Measurements from ENCODE around the gene DUSP22.

Gene DUSP22

GRCh38 chr6:311679-312220 is 19.5 kb downstream of the DUSP22 start:
- DNase-seq = no peak

GRCh38 chr6:313087-313486 is 20.8 kb downstream of the DUSP22 start:
- no peak for DNase-seq

- no peak for DNase-seq
These were observed 21.6 kb downstream of the DUSP22 start for GRCh38 chr6:313917-314316.

- no peak for DNase-seq
These were observed 22.1 kb downstream of the DUSP22 start for GRCh38 chr6:314377-314776.

GRCh38 chr6:315226-315625 is 22.9 kb downstream of the DUSP22 start:
- DNase-seq = no peak

- DNase-seq = no peak
These were observed 23.9 kb downstream of the DUSP22 start for GRCh38 chr6:315921-316752.

- no peak for DNase-seq
These were observed 24.4 kb downstream of the DUSP22 start for GRCh38 chr6:316753-317038.

GRCh38 chr6:317060-317447 is 24.8 kb downstream of the DUSP22 start:
- DNase-seq = no peak

GRCh38 chr6:317448-318144 is 25.3 kb downstream of the DUSP22 start:
- DNase-seq = no peak

- DNase-seq = no peak
These were observed 26.1 kb downstream of the DUSP22 start for GRCh38 chr6:318243-318890.

GRCh38 chr6:319177-320131 is 27.2 kb downstream of the DUSP22 start:
- no peak for DNase-seq

GRCh38 chr6:320351-321157 is 28.3 kb downstream of the DUSP22 start:
- no peak for DNase-seq

- DNase-seq = no peak
These were observed 28.8 kb downstream of the DUSP22 start for GRCh38 chr6:321158-321438.

GRCh38 chr6:321536-322258 is 29.4 kb downstream of the DUSP22 start:
- DNase-seq = no peak

GRCh38 chr6:322259-322930 is 30.1 kb downstream of the DUSP22 start:
- no peak for DNase-seq

GRCh38 chr6:322940-323729 is 30.8 kb downstream of the DUSP22 start:
- no peak for DNase-seq

- no peak for DNase-seq
These were observed 31.4 kb downstream of the DUSP22 start for GRCh38 chr6:323730-324088.

- no peak for DNase-seq
These were observed 31.9 kb downstream of the DUSP22 start for GRCh38 chr6:324116-324728.

- no peak for DNase-seq
These were observed 32.4 kb downstream of the DUSP22 start for GRCh38 chr6:324729-325125.

All from stimulated activated naive CD4-positive, alpha-beta T cell (primary cell).